ENCODE data around the gene RAD51B.

Gene RAD51B

DNA sequence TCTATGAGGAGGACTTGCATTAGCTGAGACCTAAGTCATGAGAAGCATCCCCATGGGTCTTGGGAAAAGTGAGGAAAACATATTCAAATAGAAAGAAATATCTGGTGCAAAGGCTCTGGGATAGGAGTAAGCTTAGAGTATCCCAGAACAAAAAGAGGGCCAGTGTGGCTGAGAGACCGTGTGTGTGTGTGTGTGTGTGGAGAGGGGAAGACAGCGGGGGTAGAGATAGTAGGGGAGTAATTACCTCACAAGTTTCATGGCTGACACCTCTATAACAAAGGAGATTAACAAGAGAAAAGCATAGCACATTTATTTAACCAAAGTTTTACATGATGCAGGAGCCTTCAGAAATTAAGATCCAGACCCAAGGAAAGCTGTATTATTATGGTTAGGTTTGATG lies 440.5 kb downstream of the RAD51B start:
- no peak for DNase-seq

DNA sequence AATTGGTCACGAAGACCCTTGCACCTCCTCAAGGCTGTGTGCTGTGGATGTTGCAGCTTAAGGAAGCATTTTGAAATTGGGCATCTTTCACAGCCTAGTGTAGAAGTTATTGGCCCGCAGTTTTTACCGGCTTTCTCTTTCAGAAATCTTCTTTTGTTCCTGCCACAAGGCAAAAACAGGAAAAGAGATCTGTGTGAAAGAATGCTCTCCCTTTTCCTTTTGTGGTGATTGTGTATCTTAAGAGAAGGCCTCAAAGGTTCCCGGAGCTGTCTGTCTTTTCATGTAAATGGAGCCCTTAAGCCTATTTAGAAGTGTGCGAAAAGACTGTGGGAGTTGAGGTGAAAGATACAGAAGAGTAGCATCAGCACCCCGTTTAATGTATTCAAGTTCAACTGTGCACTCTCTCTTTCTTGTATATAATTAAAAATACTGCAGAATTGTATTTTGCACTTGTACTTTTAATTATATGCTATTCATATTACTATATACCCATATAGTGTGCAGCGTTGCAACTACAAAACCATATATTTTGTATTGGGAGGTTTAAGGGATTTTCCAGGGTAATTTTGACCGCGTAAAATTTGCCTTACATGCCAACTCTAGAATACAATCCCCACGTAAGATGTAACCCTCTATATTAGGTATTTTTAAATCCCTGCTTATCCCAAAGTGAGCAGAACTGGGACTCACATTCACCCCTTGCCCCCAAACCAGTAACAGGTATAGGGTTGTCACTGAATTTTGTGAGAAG lies 441.7 kb downstream of the RAD51B start:
- DNase-seq: no peak

DNA sequence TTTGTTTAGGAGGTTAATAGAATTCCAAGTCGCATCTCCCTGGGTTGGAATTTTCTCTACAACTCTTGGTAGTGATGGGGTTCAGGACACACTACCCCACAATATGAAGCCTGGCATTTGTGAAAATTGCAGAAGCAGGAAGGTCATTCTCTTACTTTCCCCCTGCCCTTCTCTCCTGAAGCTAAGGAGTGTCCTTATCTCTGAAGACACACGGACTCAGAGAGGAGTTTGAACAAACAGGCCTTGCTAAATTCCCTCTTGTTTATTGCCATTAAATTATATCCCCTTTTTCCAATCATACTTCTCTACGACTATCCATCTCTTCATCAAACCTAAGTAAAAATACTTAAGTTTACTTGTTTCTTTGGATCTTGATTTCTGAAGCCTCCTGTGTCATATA lies 443.0 kb downstream of the RAD51B start:
- DNase-seq: no peak

DNA sequence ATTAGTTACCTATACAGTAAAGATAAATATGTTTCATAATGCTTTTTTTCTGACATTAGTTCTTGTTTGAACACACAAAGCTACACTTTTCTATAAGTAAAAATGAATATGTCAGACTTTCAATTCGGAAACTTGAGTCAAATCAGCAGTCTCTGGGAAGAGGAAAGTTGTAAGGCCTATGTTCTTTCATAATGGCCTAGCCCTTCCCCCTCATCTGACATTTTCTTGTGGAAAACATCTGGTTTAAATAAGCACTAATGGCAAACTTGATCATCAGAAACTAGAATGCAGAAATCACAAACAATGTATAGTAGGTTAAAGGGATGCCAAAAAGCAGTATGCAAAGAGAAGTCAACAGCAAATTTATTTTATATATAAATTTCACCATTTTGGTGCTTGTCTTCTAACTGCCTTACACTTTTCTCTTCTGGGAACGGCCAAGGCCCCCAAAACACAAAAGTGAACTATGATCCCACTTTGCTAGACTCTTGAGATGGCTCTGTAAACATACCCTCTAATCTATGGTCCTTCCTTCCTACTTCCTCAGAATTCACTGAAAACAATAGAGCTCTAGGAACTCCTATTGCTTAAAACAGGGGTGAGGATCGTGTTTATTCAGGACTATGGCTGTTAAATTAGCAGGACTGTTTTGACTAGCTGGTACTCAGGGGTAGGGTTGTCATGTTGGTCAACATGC lies 444.1 kb downstream of the RAD51B start:
- DNase-seq: no peak

DNA sequence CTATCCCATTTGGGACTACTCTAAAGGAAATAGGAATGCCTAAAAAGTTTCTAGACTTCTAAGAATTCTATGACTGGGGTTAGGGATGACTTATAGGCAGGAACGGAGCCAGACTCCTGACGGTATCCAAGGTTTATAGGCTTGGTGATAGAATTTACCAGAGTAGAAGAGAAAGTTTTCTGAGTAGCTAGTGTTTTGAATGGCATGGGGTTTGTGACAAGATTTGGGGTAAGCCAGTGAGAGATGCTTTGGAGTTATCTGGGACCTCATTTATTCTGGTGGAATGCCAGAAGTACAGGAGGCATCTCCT lies 444.6 kb downstream of the RAD51B start:
- no peak for DNase-seq

DNA sequence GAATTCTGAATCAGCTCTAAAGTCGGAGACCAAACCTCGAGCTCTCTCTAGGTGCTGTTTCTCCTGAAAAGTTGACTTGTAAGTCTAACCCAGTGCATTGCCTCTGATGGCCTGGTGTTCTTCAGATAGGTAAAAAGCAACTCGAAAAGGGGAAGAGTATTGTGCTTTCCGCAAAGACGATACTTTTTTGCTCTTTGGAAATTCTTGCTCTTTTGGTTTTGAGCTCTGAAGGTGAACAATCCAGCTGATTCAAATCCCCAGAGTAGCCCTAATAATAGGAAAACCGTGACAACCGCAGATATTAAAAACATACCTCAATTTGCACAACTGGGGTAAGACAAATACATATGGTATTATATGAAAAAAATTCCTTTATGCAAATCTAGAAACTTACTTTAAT lies 447.4 kb downstream of the RAD51B start:
- no peak for DNase-seq

DNA sequence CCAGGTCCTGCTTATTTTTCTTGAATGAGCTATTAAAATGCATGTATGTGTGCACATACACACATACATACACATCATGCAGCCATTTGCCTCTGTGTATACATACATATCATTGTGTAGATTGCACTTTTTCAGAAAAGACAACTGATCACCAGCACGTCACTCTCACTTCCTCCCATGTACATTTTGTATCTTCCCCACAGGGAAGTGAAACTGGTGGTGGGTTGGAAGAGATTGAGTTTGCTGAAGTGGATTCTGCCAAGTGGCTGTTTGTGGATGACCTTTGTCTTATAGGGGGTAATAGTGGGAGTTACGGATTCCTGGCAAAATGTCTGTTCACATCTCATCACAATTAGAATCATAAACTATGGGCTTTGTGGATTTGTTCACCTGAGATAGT lies 448.6 kb downstream of the RAD51B start:
- DNase-seq: no peak

DNA sequence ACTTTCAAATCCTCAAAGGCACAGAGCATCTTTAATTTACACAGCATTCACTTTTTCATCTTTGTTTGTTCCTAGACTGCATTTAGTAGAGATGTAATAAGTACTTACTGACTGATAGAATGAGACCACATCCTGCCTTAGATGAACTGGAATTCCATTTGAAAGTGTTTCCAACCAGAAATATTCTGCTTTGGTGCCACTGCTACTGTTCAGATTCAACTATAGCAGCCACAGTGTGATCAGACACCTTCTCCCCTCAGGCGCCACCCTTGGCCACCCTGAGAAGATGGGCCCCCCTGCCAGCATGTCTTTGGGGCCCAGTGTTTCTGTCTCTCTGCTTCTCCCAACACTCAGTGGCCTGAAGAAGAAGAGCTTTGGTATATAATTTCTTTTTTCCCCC lies 449.1 kb downstream of the RAD51B start:
- no peak for DNase-seq

DNA sequence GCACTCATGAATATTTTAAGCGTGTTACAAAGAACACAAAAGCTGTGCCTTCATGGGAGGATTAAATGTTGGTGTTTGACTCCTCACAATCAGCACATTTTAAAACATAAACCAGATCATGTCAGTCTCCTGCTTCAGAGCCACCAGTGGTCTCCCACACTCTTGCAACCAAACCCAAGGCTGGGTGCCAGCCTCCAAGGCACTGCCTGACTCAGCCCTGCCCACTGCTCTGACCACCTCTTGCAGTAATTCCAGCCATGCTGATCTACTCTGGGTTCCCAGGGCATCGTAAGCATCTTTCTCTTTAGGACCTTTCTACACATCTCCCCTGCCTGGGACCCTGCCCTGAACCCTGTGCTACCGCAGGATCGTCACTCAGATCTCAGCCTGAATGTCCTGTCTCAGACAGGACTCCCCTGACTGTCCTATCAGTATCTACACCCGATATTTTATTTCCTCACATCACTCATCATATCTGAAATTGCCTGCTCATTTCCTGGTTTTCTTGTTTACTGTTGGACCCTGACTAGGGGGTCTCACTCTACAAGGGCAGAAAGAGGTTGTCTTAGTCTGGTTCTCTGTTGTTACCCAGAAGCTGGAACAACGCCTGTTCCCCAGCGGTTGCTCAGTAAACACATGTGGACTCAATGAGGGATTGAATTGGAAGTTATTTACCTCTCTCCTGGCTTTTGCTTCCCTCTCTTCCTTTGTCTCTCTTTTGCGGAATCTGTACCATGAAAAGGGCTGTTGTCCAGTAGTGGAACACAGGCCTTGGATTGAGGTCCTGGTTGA lies 449.8 kb downstream of the RAD51B start:
- no peak for DNase-seq

DNA sequence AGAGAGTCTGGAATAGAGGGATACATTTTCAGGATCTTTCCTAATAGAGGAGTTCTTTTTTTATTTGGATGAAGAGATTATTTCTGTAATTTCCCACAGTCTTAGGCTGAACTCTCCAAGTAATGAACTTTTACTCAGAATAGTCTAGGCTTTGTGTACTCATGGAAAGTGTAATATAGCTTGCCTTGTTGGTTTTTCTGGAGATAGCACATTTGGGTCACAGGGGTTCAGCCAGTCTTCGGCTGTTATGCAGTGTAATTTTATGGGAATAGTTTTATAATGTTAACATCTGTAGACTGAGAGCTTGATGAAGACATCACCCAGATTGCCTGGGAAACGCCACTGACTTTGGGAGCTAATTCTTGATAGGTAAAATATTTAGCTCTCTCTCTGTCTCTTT lies 450.8 kb downstream of the RAD51B start:
- no peak for DNase-seq

DNA sequence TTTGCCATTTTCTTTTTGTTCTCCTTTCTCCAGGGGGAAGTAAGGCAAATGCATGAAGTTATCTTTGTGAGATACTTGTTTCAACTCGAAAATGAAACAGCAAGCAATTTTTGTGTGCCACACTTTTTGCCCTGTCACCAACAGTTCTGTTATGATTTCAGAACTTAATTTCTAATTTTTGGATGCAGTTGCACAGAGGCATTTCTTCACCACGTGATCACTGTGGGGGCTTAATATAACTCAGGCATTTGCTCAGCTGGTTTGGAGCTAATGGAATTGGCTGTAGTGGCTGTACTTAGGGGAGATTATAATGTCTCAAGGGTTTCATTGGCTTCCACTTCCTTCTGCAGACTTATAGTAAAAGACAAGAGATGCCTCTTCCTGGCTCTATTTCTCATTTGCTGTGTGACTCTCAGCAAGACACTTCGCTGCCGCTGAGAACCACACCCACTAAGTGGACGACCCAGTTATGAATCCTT lies 452.4 kb downstream of the RAD51B start:
- DNase-seq: no peak

DNA sequence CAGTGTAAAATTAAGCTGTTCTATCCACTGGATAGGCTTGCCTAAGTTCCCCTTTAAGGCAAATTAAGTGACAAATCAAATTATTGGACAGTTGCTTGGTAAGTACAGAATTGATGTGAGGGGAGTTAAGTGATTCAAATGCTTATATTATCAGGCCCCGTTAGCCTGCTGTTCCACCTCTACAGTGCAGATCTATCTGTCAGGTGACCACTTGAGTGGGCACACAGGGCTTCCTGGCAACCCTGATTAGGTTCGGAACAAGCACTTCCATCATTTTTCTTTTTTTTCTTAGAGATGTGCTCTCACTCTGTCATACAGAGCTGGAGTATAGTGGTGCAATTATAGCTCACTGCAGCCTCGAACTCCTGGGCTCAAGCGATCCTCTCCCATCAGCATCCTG lies 453.8 kb downstream of the RAD51B start:
- DNase-seq: no peak

DNA sequence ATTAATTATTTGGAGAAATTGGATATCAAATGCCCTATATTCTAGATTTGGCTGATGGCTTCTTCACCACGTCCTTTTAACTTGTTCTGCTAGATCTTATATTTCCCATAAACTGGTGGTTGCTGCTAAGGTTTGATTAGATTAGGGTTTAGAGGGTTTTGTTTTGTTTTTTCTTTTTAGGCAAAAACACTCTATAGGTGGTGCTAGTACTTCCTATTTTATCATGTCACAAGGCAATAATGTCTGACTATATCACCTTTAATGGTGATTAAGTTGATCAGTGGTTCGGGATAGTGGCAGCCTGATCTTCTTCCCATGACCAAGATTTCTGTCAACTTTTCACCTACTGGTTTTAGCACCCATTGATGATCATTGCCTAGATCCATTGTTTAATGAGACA lies 455.1 kb downstream of the RAD51B start:
- no peak for DNase-seq

DNA sequence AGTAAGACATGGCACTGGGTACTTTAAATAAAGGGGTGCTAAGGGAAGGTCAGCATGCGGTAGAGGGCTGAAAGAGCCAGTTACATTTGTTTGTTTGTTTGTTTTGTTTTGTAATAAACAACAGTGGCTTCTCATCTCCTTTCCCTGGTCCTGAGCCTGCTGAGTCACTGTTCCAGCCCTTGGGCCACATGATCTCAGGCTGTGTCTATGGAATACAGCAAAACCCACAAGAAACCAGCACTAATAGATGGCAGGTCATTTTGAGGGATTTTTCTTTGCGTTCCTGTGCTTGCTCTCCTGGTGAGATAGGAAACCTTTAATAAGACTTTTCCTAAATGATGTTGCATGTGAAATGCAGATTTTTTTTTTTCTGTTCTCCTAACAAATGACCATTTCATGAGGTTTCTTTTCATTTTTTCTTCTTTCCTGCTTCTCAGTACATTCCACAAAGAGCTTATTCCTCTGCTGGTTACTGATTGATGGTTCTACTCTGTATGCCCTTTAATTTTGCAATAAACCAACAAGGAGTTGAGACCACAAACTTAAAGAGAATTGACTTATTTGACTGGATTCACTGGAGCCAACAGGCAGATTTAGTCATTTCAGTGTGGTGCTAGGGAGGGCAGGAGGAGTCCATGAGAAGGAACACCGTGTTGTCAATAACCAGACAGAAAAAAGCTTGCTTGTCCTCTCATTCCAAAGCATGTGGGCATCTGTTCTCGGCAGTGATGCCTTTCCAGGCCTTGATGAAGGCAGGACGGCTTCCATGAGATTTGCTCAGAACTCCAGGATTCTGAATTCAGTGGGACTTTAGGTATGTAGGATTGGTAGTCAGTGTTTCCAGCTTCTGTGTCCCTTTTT lies 459.2 kb downstream of the RAD51B start:
- no peak for DNase-seq

DNA sequence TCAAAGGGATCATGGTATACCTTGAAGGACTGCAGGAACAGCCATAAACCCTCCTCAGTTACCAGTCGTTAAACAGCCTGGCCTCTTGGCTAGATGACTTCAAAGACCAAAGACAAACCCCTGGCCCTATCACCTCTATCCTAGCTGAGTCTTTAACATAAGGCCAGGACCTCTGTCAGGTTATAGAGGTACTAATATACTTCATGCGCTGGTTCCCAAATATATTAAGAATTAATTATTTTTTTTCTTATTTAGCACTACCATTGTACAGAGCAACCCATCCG lies 459.8 kb downstream of the RAD51B start:
- DNase-seq: no peak

DNA sequence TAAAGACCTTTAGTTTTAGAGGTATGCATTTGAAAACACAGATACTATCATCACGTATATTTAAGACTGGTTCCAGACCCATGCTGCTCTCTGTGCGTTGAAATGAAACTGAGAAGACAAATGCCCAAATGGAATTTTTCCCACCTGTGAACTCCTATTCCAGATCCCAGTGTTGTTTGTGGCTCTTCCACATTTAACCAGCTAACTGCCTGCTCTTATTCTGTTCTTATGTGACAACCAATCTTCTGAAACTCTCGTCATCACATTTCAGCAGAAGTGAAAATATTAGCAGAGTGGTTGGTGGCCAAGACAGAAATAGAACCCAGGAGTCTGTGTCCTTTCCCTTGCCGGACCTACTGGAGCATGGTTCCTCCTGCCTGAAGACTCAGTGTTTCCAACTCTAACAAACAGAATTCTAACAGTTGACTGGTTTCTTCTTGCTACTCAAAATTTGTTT lies 460.2 kb downstream of the RAD51B start:
- no peak for DNase-seq

DNA sequence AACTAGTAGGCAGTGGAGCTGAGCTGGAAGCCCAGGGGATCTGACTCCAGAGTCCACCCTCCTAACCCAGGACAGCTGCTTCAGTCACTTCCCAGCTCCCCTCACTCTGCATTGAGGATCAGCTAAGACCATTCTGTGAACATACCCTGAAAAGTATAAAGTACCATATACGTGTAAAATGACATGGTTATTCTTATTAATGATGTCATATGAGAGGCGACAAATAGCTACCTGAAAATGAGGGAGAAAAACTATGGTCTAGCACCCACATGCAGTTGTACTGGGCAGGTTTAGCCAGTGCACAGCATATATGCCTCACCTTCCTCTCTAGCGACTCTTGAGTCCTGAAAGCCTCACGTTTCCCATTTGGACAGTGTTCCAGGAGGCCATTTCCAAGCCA lies 461.9 kb downstream of the RAD51B start:
- DNase-seq: no peak

DNA sequence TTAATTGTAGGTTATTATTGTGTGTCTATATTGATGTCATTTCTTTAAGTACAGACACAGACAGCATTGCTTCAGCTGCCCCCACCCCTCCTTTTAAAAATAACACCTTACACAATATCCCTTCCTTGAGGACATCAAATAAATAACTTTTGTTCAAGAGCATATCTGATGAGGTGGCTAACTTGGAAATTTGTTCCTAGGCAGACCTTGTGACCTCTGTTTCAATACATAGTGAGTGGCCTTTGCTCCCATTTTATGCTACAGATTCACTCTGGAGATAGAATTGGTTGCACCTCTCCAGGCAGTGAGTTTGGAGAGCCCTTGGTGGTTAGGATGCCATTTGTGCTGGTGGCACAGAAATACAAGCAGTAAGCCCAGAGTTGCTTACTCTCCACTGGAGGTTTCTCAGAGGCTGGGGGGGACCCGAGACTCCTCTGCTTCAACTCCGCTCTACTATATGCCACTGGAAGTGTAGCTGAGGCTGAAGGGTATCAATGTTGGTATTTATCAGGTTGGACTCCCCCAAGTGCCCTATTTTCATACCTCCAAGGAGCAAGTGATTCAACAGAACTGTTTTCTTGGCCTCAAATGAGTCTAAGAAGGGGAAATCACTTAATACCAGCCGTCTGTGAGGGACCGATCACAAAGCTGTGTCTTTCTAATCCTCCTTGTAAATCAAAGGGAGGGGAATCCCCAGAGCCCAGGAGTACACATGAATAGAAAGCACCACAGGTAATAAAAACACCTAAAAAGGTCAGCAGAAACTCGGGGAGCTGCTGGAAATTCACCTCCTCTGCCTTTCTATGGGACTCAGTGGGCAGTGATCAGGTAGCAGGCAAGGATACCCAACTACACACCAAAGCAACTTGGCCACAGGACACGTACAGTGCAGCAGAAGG lies 463.1 kb downstream of the RAD51B start:
- no peak for DNase-seq

DNA sequence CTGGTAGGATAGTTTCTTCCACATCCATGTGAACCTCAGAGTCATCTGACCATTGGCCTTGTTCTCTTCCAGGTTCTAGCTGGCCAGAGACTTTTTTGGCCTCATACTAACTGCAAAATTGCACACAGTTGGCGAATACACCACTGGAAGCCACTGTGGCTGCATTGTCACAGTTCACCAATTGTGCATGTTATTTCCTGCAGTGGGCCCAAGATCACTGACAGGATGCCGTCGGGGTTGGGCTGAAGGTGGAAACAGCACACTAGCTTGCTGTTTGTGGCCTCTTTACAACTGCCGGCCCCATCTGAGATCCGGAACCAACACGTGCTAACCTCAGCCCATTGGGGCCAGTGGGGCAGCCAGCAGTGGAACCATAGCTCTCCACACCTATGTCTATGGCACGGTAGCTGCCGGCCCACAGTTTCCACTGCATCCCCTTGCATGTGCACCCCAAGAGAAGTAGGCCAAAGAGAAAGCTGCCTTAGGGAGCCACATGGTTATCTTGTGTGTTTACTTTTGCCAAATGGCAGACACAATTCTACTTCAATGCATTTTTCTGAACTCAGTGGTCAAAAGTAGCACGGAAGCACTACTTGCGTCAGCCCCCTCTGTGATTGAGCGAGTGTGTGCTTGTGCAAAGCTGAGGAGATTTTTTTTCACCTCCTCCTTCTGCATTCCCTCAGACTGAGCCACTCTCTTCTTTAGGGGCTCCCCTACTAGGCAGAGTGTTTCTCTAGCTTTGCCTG lies 464.0 kb downstream of the RAD51B start:
- no peak for DNase-seq

DNA sequence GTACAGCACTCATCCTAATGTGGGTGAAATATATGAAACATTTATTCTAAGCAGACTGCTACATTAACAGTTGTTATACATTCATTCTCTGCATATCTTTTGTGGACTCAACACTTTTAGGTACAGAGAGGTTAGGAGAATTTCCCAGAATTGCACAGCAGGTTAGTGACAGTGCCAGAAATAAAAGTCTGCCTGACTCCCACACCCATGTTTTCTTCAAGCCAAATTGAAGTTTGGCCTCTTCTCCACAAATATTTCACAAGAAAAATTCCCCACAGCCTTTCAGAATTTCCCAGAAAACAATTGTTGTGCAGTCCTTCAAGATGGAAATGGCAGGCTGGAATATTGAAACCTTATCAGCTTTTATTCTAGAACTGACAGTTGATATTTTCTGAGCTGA lies 464.8 kb downstream of the RAD51B start:
- DNase-seq: no peak

DNA sequence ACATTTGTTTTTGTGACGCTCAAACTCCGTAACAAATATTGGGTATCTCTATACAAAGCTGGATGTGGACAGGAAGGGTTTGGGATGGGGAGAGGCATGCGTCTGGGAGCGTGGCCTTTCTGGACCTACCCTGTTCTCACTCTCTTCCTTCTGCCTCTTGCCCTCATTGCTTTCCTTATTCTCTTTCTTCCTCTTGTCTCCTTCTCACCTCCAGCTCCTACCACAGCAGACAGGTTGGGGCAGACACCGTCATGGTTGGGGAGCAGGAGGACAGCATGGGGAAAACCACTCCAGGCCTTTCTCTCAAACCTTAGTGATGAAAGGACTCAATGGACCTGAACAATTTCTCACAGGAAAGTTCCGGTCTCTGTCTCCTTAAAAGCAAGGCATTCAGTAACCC lies 465.3 kb downstream of the RAD51B start:
- no peak for DNase-seq

All from NCI-H2081 (cell line).